K562 (cell line): Measurements from ENCODE around the gene NSUN2.

Experiments used
- CBX5 ChIP-seq: IDR thresholded peaks from 2 replicates; pipeline ENCODE4 v1.6.1; 2014; ENCODE audit warnings: low read depth, borderline replicate concordance
- CTBP1 ChIP-seq: fragments of 450-650 bp; IDR thresholded peaks from 2 replicates; pipeline ENCODE4 v1.6.1; 2016; ENCODE audit warnings: borderline replicate concordance
- KAT7 ChIP-seq: sonication (generic); formaldehyde crosslinking; IDR thresholded peaks from 2 replicates; pipeline ENCODE4 v1.8.0; 2022; ENCODE audit warnings: missing genetic modification reagents, mild to moderate bottlenecking, borderline replicate concordance
- MAX ChIP-seq: sonication (generic); formaldehyde crosslinking; IDR thresholded peaks from 2 replicates; pipeline ENCODE4 v1.9.0; 2022; ENCODE audit warnings: mild to moderate bottlenecking, missing genetic modification reagents
- POLR2AphosphoS5 ChIP-seq: IDR thresholded peaks from 2 replicates; pipeline ENCODE4 v1.6.1; 2011; ENCODE audit warnings: mild to moderate bottlenecking, low read depth, low read length, moderate library complexity; ENCODE audit not compliant: control insufficient read depth, insufficient read depth
- TAF7 ChIP-seq: fragments of 450-650 bp; IDR thresholded peaks from 2 replicates; pipeline ENCODE4 v1.6.1; 2016; ENCODE audit warnings: missing genetic modification characterization, missing compliant biosample characterization
- USF1 ChIP-seq: sonication (generic); formaldehyde crosslinking; IDR thresholded peaks from 2 replicates; pipeline ENCODE4 v1.9.0; 2022; ENCODE audit warnings: mild to moderate bottlenecking, missing genetic modification reagents

- TF ChIP-seq CBX5, result no peak
- TF ChIP-seq POLR2AphosphoS5, result no peak
- TF ChIP-seq USF1, result no peak
- TF ChIP-seq MAX (CRISPR knock-in tag), result no peak
- TF ChIP-seq TAF7 (tag), result no peak
- no peak for TF ChIP-seq CTBP1
- no peak for TF ChIP-seq KAT7 (CRISPR knock-in tag)
Measured at GRCh38 chr5:6578676-6579343, 54.0 kb downstream of the NSUN2 start.
